GM23338 (cell line): ENCODE data around the gene USP46. TPM values are rescaled to one million over a fixed set of nuclear protein-coding genes. Genes with fewer than 3 reads are reported as not detected.

Source experiments
- ATAC-seq: fragments of 200-7000 bp; cut with Tn5 transposase; 3 replicates; pipeline ENCODE4 v1.9.1; 2020
- DNase-seq: peaks from one replicate; pipeline ENCODE4 v3.0.0-alpha.2; 2015; ENCODE audit warnings: low spot score
- H2AFZ ChIP-seq: fragments of 200-600 bp; sonication (generic); 2 replicates; pipeline ENCODE4 v1.8.0; 2016; ENCODE audit warnings: antibody characterized with exemption, mild to moderate bottlenecking, moderate library complexity
- H3F3A ChIP-seq: fragments of 200-600 bp; sonication (generic); replicated peaks from 2 replicates; pipeline ENCODE4 v1.8.0; 2017; ENCODE audit warnings: antibody characterized with exemption, mixed run types, low read depth
- H3K27ac ChIP-seq: fragments of 200-600 bp; sonication (generic); 2 replicates; pipeline ENCODE4 v1.6.1; 2016; ENCODE audit warnings: low read depth
- H3K27me3 ChIP-seq: fragments of 200-600 bp; sonication (generic); 2 replicates; pipeline ENCODE4 v1.8.0; 2016; ENCODE audit warnings: mild to moderate bottlenecking, mixed run types, moderate library complexity; ENCODE audit not compliant: insufficient read depth
- H3K36me3 ChIP-seq: fragments of 200-600 bp; sonication (generic); 2 replicates; pipeline ENCODE4 v1.8.0; 2016; ENCODE audit warnings: mild to moderate bottlenecking; ENCODE audit not compliant: insufficient read depth
- H3K4me1 ChIP-seq: fragments of 200-600 bp; sonication (generic); 2 replicates; pipeline ENCODE4 v1.8.0; 2016; ENCODE audit warnings: mild to moderate bottlenecking, moderate library complexity; ENCODE audit not compliant: insufficient read depth
- H3K4me2 ChIP-seq: fragments of 200-600 bp; sonication (generic); 2 replicates; pipeline ENCODE4 v1.7.1; 2017; ENCODE audit warnings: mixed run types
- H3K4me3 ChIP-seq: fragments of 200-600 bp; sonication (generic); 2 replicates; pipeline ENCODE4 v1.6.1; 2016; ENCODE audit warnings: mixed run types
- H3K79me2 ChIP-seq: fragments of 200-600 bp; sonication (generic); replicated peaks from 2 replicates; pipeline ENCODE4 v1.8.0; 2017; ENCODE audit warnings: mild to moderate bottlenecking; ENCODE audit not compliant: insufficient read depth
- H3K9me2 ChIP-seq: fragments of 200-600 bp; sonication (generic); 2 replicates; pipeline ENCODE4 v1.8.0; 2017; ENCODE audit not compliant: insufficient read depth
- H4K20me1 ChIP-seq: fragments of 200-600 bp; sonication (generic); replicated peaks from 2 replicates; pipeline ENCODE4 v1.8.0; 2017; ENCODE audit warnings: mild to moderate bottlenecking; ENCODE audit not compliant: insufficient read depth
- H3K27ac Mint-ChIP-seq: 2 replicates; pipeline ENCODE4 v1.8.0; 2020; ENCODE audit warnings: inconsistent platforms, mild to moderate bottlenecking, moderate library complexity, mixed read lengths
- H3K27me3 Mint-ChIP-seq: 3 replicates; pipeline ENCODE4 v1.8.0; 2022; ENCODE audit warnings: low read depth, mild to moderate bottlenecking, moderate library complexity, mixed read lengths, inconsistent platforms; ENCODE audit not compliant: insufficient read depth, poor library complexity
- H3K36me3 Mint-ChIP-seq: 3 replicates; pipeline ENCODE4 v1.8.0; 2021; ENCODE audit warnings: low read depth, mild to moderate bottlenecking, inconsistent platforms, moderate library complexity, mixed read lengths
- H3K4me1 Mint-ChIP-seq: 3 replicates; pipeline ENCODE4 v1.8.0; 2020; ENCODE audit warnings: mild to moderate bottlenecking, inconsistent platforms, mixed read lengths
- H3K4me3 Mint-ChIP-seq: 3 replicates; pipeline ENCODE4 v1.8.0; 2021; ENCODE audit warnings: moderate library complexity, mild to moderate bottlenecking, inconsistent platforms, mixed read lengths
- H3K9me3 Mint-ChIP-seq: 3 replicates; pipeline ENCODE4 v1.8.0; 2020; ENCODE audit warnings: moderate library complexity, mild to moderate bottlenecking, inconsistent platforms, mixed read lengths
- CREB1 ChIP-seq: fragments of 250-450 bp; sonication (Bioruptor Pico); IDR thresholded peaks from 2 replicates; pipeline ENCODE4 v1.5.0; 2020; ENCODE audit warnings: low read depth, mild to moderate bottlenecking, moderate library complexity
- EZH2 ChIP-seq: fragments of 200-600 bp; sonication (generic); IDR thresholded peaks from one replicate; pipeline ENCODE4 v1.8.0; 2017; ENCODE audit warnings: antibody characterized with exemption, mild to moderate bottlenecking, low read depth; ENCODE audit not compliant: unreplicated experiment
- EZH2phosphoT487 ChIP-seq: fragments of 200-600 bp; sonication (generic); IDR thresholded peaks from one replicate; pipeline ENCODE4 v1.8.1; 2018; ENCODE audit warnings: antibody characterized with exemption; ENCODE audit not compliant: unreplicated experiment
- JUNB ChIP-seq: IDR thresholded peaks from one replicate; pipeline ENCODE4 v1.6.1; 2016; ENCODE audit warnings: antibody characterized with exemption; ENCODE audit not compliant: unreplicated experiment
- NANOG ChIP-seq: IDR thresholded peaks from 2 replicates; pipeline ENCODE4 v1.6.1; 2016; ENCODE audit warnings: antibody characterized with exemption, borderline replicate concordance
- POLR2AphosphoS5 ChIP-seq: IDR thresholded peaks from 2 replicates; pipeline ENCODE4 v1.6.1; 2016; ENCODE audit warnings: antibody characterized with exemption, low read depth
- STAT1 ChIP-seq: IDR thresholded peaks from one replicate; pipeline ENCODE4 v1.6.1; 2016; ENCODE audit warnings: antibody characterized with exemption; ENCODE audit not compliant: unreplicated experiment
- ZNF114 ChIP-seq: fragments of 250-450 bp; sonication (Bioruptor Pico); IDR thresholded peaks from 2 replicates; pipeline ENCODE4 v1.5.0; 2020; ENCODE audit warnings: mild to moderate bottlenecking, moderate library complexity
- ZNF331 ChIP-seq: fragments of 250-450 bp; sonication (Bioruptor Pico); IDR thresholded peaks from 2 replicates; pipeline ENCODE4 v1.5.0; 2020; ENCODE audit warnings: low read depth, mild to moderate bottlenecking, moderate library complexity
- polyA plus RNA-seq: library from polyadenylated mRNA; unstranded; fragments of >200 nt; fragmentation: Nextera tagmentation; extraction: Ambion mirVana; gene quantifications from 2 replicates; pipeline ENCODE4 v1.2.1, GENCODE V29; 2016
- total RNA-seq: library from RNA; depleted of rRNA; stranded (reverse); fragments of >200 nt; shearing (Covaris generic); gene quantifications from 2 replicates; pipeline ENCODE4 v1.2.3, GENCODE V29; 2014
- TF ChIP-seq, protein P1 (sequence below): fragments of 250-450 bp; sonication (Bioruptor Pico); IDR thresholded peaks from 2 replicates; pipeline ENCODE4 v1.5.0; 2020; ENCODE audit warnings: mild to moderate bottlenecking, moderate library complexity
- TF ChIP-seq, protein P2 (sequence below), 2 experiments: fragments of 200-600 bp in 1 of 2; sonication (generic) in 1 of 2; conservative IDR thresholded peaks; 2 replicates each; pipeline versions ENCODE4 v1.5.1 to v1.6.1; 2016 to 2017; ENCODE audit warnings: antibody characterized with exemption in 2 of 2, low read depth in 2 of 2, mild to moderate bottlenecking in 2 of 2, moderate library complexity in 1 of 2
- TF ChIP-seq, protein P3 (sequence below): IDR thresholded peaks from 2 replicates; pipeline ENCODE4 v1.6.1; 2016; ENCODE audit warnings: antibody characterized with exemption
- TF ChIP-seq, protein P4 (sequence below): IDR thresholded peaks from one replicate; pipeline ENCODE4 v1.6.1; 2018; ENCODE audit warnings: antibody characterized with exemption; ENCODE audit not compliant: unreplicated experiment

USP46 gene
- total and polyA plus RNA-seq, 2 experiments from 2014 or later, result 40.5 to 59.4 TPM

DNA sequence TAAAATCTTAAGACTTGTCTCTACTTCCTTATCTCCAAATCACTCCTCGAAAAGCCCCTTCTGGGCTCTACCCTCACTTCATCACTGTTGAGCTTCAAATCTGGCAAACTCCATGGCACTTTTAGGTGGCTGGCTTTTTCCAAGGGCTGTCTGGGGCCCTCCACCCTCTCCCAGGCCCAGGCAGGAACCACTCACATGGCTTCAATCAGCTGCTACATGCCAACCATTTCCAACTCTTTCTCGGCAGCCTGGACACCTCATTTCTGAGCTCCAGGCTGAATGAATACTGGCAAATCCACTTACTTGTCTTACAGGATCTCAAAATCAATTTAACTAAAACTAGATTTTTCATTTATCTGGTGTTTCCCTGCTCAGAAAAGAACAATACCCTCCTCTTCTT is 22.0 kb downstream of the USP46 start (continued):
- TF ChIP-seq, protein P1, sequence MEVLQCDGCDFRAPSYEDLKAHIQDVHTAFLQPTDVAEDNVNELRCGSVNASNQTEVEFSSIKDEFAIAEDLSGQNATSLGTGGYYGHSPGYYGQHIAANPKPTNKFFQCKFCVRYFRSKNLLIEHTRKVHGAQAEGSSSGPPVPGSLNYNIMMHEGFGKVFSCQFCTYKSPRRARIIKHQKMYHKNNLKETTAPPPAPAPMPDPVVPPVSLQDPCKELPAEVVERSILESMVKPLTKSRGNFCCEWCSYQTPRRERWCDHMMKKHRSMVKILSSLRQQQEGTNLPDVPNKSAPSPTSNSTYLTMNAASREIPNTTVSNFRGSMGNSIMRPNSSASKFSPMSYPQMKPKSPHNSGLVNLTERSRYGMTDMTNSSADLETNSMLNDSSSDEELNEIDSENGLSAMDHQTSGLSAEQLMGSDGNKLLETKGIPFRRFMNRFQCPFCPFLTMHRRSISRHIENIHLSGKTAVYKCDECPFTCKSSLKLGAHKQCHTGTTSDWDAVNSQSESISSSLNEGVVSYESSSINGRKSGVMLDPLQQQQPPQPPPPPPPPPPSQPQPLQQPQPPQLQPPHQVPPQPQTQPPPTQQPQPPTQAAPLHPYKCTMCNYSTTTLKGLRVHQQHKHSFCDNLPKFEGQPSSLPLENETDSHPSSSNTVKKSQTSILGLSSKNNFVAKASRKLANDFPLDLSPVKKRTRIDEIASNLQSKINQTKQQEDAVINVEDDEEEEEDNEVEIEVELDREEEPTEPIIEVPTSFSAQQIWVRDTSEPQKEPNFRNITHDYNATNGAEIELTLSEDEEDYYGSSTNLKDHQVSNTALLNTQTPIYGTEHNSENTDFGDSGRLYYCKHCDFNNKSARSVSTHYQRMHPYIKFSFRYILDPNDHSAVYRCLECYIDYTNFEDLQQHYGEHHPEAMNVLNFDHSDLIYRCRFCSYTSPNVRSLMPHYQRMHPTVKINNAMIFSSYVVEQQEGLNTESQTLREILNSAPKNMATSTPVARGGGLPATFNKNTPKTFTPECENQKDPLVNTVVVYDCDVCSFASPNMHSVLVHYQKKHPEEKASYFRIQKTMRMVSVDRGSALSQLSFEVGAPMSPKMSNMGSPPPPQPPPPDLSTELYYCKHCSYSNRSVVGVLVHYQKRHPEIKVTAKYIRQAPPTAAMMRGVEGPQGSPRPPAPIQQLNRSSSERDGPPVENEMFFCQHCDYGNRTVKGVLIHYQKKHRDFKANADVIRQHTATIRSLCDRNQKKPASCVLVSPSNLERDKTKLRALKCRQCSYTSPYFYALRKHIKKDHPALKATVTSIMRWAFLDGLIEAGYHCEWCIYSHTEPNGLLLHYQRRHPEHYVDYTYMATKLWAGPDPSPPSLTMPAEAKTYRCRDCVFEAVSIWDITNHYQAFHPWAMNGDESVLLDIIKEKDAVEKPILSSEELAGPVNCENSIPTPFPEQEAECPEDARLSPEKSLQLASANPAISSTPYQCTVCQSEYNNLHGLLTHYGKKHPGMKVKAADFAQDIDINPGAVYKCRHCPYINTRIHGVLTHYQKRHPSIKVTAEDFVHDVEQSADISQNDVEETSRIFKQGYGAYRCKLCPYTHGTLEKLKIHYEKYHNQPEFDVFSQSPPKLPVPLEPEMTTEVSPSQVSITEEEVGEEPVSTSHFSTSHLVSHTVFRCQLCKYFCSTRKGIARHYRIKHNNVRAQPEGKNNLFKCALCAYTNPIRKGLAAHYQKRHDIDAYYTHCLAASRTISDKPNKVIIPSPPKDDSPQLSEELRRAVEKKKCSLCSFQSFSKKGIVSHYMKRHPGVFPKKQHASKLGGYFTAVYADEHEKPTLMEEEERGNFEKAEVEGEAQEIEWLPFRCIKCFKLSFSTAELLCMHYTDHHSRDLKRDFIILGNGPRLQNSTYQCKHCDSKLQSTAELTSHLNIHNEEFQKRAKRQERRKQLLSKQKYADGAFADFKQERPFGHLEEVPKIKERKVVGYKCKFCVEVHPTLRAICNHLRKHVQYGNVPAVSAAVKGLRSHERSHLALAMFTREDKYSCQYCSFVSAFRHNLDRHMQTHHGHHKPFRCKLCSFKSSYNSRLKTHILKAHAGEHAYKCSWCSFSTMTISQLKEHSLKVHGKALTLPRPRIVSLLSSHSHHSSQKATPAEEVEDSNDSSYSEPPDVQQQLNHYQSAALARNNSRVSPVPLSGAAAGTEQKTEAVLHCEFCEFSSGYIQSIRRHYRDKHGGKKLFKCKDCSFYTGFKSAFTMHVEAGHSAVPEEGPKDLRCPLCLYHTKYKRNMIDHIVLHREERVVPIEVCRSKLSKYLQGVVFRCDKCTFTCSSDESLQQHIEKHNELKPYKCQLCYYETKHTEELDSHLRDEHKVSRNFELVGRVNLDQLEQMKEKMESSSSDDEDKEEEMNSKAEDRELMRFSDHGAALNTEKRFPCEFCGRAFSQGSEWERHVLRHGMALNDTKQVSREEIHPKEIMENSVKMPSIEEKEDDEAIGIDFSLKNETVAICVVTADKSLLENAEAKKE (CRISPR knock-in tag), result no peak
- no peak for TF ChIP-seq NANOG
- no peak for TF ChIP-seq POLR2AphosphoS5
- no peak for TF ChIP-seq JUNB
- no peak for TF ChIP-seq ZNF114 (CRISPR knock-in tag)
- TF ChIP-seq ZNF331 (CRISPR knock-in tag), result no peak

DNA sequence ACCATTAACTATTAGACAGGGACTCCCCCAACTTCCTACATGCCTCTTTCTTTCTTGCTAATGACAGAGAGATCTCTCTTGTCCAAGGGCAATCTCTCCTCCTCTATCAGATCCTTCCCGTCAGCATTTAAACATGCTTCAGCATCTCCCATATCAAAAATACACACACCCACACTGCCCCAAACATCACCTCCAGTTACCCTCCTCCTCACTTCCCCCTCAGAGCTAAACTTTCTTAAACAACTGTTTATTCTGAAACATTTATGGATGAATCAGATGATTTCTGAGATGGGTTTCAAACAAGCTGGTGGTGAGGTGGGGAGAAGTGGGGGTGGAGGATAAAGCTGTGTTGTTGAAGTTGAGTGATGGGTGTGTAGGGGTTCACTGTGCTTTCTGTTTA is 23.5 kb downstream of the USP46 start:
- H3K4me2 ChIP-seq, result no peak overlapping the region
- H3K36me3 ChIP-seq, result no peaks in the 10 kb centered on the region
- peaks cover 99% of the 10 kb centered on the region for H3K79me2 ChIP-seq
- H3K4me1 Mint-ChIP-seq, result peaks cover 15% of the 10 kb centered on the region
- H3K27me3 ChIP-seq, result no peaks in the 10 kb centered on the region
- ATAC-seq (no peak), DNase-seq (no peak)
- H4K20me1 ChIP-seq, result peaks cover 45% of the 10 kb centered on the region
- H2AFZ ChIP-seq, result no peak overlapping the region
- no peak overlapping the region for H3K4me3 ChIP-seq
- H3K27ac Mint-ChIP-seq, result no peak overlapping the region; the same call in 1 of the 2 replicates
- peaks cover 16% of the 10 kb centered on the region for H3K36me3 Mint-ChIP-seq
- H3K4me1 ChIP-seq, result no peaks in the 10 kb centered on the region
- no peak overlapping the region for H3K4me3 Mint-ChIP-seq
- H3K27me3 Mint-ChIP-seq, result peaks cover 1% of the 10 kb centered on the region
- no peaks in the 10 kb centered on the region for H3F3A ChIP-seq
- no peak overlapping the region for H3K27ac ChIP-seq
- peaks cover 6% of the 10 kb centered on the region; the same call in 1 of the 2 replicates for H3K9me2 ChIP-seq
- H3K9me3 Mint-ChIP-seq, result no peaks in the 10 kb centered on the region; the same call in 2 of the 3 replicates
- TF ChIP-seq, protein P2, sequence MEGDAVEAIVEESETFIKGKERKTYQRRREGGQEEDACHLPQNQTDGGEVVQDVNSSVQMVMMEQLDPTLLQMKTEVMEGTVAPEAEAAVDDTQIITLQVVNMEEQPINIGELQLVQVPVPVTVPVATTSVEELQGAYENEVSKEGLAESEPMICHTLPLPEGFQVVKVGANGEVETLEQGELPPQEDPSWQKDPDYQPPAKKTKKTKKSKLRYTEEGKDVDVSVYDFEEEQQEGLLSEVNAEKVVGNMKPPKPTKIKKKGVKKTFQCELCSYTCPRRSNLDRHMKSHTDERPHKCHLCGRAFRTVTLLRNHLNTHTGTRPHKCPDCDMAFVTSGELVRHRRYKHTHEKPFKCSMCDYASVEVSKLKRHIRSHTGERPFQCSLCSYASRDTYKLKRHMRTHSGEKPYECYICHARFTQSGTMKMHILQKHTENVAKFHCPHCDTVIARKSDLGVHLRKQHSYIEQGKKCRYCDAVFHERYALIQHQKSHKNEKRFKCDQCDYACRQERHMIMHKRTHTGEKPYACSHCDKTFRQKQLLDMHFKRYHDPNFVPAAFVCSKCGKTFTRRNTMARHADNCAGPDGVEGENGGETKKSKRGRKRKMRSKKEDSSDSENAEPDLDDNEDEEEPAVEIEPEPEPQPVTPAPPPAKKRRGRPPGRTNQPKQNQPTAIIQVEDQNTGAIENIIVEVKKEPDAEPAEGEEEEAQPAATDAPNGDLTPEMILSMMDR (conservative IDR thresholded peaks at IDR 0.05; ENCODE audit: low read depth in 2 of 2), result no peak
- TF ChIP-seq EZH2 (no peak), ZNF331 (CRISPR knock-in tag) (no peak), POLR2AphosphoS5 (no peak), NANOG (no peak), CREB1 (no peak), STAT1 (no peak), ZNF114 (CRISPR knock-in tag) (no peak), JUNB (no peak), EZH2phosphoT487 (no peak)
- TF ChIP-seq, protein P3, sequence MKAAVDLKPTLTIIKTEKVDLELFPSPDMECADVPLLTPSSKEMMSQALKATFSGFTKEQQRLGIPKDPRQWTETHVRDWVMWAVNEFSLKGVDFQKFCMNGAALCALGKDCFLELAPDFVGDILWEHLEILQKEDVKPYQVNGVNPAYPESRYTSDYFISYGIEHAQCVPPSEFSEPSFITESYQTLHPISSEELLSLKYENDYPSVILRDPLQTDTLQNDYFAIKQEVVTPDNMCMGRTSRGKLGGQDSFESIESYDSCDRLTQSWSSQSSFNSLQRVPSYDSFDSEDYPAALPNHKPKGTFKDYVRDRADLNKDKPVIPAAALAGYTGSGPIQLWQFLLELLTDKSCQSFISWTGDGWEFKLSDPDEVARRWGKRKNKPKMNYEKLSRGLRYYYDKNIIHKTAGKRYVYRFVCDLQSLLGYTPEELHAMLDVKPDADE, result no peak
- TF ChIP-seq, protein P4, sequence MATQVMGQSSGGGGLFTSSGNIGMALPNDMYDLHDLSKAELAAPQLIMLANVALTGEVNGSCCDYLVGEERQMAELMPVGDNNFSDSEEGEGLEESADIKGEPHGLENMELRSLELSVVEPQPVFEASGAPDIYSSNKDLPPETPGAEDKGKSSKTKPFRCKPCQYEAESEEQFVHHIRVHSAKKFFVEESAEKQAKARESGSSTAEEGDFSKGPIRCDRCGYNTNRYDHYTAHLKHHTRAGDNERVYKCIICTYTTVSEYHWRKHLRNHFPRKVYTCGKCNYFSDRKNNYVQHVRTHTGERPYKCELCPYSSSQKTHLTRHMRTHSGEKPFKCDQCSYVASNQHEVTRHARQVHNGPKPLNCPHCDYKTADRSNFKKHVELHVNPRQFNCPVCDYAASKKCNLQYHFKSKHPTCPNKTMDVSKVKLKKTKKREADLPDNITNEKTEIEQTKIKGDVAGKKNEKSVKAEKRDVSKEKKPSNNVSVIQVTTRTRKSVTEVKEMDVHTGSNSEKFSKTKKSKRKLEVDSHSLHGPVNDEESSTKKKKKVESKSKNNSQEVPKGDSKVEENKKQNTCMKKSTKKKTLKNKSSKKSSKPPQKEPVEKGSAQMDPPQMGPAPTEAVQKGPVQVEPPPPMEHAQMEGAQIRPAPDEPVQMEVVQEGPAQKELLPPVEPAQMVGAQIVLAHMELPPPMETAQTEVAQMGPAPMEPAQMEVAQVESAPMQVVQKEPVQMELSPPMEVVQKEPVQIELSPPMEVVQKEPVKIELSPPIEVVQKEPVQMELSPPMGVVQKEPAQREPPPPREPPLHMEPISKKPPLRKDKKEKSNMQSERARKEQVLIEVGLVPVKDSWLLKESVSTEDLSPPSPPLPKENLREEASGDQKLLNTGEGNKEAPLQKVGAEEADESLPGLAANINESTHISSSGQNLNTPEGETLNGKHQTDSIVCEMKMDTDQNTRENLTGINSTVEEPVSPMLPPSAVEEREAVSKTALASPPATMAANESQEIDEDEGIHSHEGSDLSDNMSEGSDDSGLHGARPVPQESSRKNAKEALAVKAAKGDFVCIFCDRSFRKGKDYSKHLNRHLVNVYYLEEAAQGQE, result no peak
